HepG2 (cell line): ENCODE data around the gene CACNG7. TPM values are rescaled to one million over a fixed set of nuclear protein-coding genes. Genes with fewer than 3 reads are reported as not detected.
A peak's percentile ranks its signal among the peaks of the same experiment; 100 is the strongest.

Experiments
- ARID4A ChIP-seq: sonication (generic); formaldehyde crosslinking; IDR thresholded peaks from 2 replicates; pipeline ENCODE4 v1.5.0; 2020; ENCODE audit warnings: mild to moderate bottlenecking, missing genetic modification reagents, borderline replicate concordance
- HNRNPUL1 ChIP-seq: fragments of 200-400 bp; formaldehyde crosslinking; IDR thresholded peaks from 2 replicates; pipeline ENCODE4 v1.6.1; 2017; ENCODE audit warnings: low read depth, mild to moderate bottlenecking, low read length, moderate library complexity
- LCORL ChIP-seq, 2 experiments: fragments of 450-650 bp in 1 of 2; sonication (generic) in 1 of 2; formaldehyde crosslinking in 1 of 2; IDR thresholded peaks; 2 replicates each; pipeline versions ENCODE4 v1.5.0 to v1.6.1; 2017 to 2020; ENCODE audit warnings: antibody characterized with exemption in 1 of 2, missing genetic modification reagents in 1 of 2
- MYC ChIP-seq: sonication (generic); formaldehyde crosslinking; IDR thresholded peaks from 2 replicates; pipeline ENCODE4 v1.9.0; 2021; ENCODE audit warnings: missing genetic modification reagents, borderline replicate concordance
- RXRA ChIP-seq: sonication (generic); formaldehyde crosslinking; IDR thresholded peaks from 2 replicates; pipeline ENCODE4 v1.5.1; 2020; ENCODE audit warnings: missing genetic modification reagents
- SAP130 ChIP-seq: IDR thresholded peaks from 2 replicates; pipeline ENCODE4 v1.6.1; 2016; ENCODE audit warnings: low read depth
- SIN3A ChIP-seq: IDR thresholded peaks from 2 replicates; pipeline ENCODE4 v1.6.1; 2011; ENCODE audit warnings: low read depth, mild to moderate bottlenecking, control low read depth, low read length, borderline replicate concordance
- SPEN ChIP-seq: sonication (generic); formaldehyde crosslinking; IDR thresholded peaks from 2 replicates; pipeline ENCODE4 v1.5.1; 2020; ENCODE audit warnings: low read depth, mild to moderate bottlenecking, missing genetic modification reagents
- THYN1 ChIP-seq: sonication (generic); formaldehyde crosslinking; IDR thresholded peaks from 2 replicates; pipeline ENCODE4 v1.8.1; 2023; ENCODE audit warnings: low read depth, mild to moderate bottlenecking, moderate library complexity, missing genetic modification reagents, borderline replicate concordance
- ZMYM3 ChIP-seq: sonication (generic); formaldehyde crosslinking; IDR thresholded peaks from 2 replicates; pipeline ENCODE4 v1.5.1; 2020; ENCODE audit warnings: mild to moderate bottlenecking, missing genetic modification reagents
- ZNF282 ChIP-seq: fragments of 450-650 bp; IDR thresholded peaks from 2 replicates; pipeline ENCODE4 v1.6.1; 2018; ENCODE audit not compliant: partially characterized antibody
- ZNF414 ChIP-seq: sonication (generic); formaldehyde crosslinking; IDR thresholded peaks from 2 replicates; pipeline ENCODE4 v1.5.0; 2020; ENCODE audit warnings: missing genetic modification reagents
- ZNF746 ChIP-seq: sonication (generic); formaldehyde crosslinking; IDR thresholded peaks from 2 replicates; pipeline ENCODE4 v1.8.0; 2022; ENCODE audit warnings: mild to moderate bottlenecking, missing genetic modification reagents
- ZNF839 ChIP-seq: sonication (generic); formaldehyde crosslinking; IDR thresholded peaks from 2 replicates; pipeline ENCODE4 v1.4.0; 2020; ENCODE audit warnings: missing genetic modification reagents, mild to moderate bottlenecking, borderline replicate concordance
- ZNF878 ChIP-seq: sonication (generic); formaldehyde crosslinking; IDR thresholded peaks from 2 replicates; pipeline ENCODE4 v1.8.1; 2023; ENCODE audit warnings: mild to moderate bottlenecking, missing genetic modification reagents, moderate library complexity
- ZSCAN12 ChIP-seq: sonication (generic); formaldehyde crosslinking; IDR thresholded peaks from 2 replicates; pipeline ENCODE4 v1.9.0; 2021; ENCODE audit warnings: mild to moderate bottlenecking, missing genetic modification reagents
- ZSCAN20 ChIP-seq: sonication (generic); formaldehyde crosslinking; IDR thresholded peaks from 2 replicates; pipeline ENCODE4 v1.4.0; 2020; ENCODE audit warnings: missing genetic modification reagents, mild to moderate bottlenecking, borderline replicate concordance
- polyA plus RNA-seq, 8 experiments: library from polyadenylated mRNA; depleted of rRNA in 3 of 8; stranded (reverse) in 7 of 8; unstranded in 1 of 8; fragments of >200 nt; fragmentation: Illumina TruSeq in 4 of 8; extraction: Trizol in 4 of 8; gene quantifications; 2 replicates each; pipeline versions ENCODE4 v1.2.1 to v1.2.3, GENCODE V29; 2011 to 2016; ENCODE audit warnings: low read depth in 4 of 8, missing spikeins in 1 of 8, mixed read lengths in 1 of 8; ENCODE audit not compliant: insufficient read depth in 1 of 8
- total RNA-seq, 5 experiments: library from RNA; depleted of rRNA; stranded (reverse); fragments of >200 nt; fragmentation: Illumina TruSeq; extraction: Trizol; gene quantifications; 2 replicates each; pipeline ENCODE4 v1.2.3, GENCODE V29; 2016; ENCODE audit warnings: low read depth in 1 of 5
- TF ChIP-seq, protein P1 (sequence below): sonication (generic); formaldehyde crosslinking; IDR thresholded peaks from 2 replicates; pipeline ENCODE4 v1.4.0; 2020; ENCODE audit warnings: mild to moderate bottlenecking, missing genetic modification reagents
- TF ChIP-seq, protein P2 (sequence below): IDR thresholded peaks from 2 replicates; pipeline ENCODE4 v1.6.1; 2012; ENCODE audit warnings: inconsistent platforms

CACNG7 gene
- total and polyA plus RNA-seq, 2 of the 13 experiments (the other 11 are each of a cell fraction or from before 2014, with no cell fraction given): not detected

DNA sequence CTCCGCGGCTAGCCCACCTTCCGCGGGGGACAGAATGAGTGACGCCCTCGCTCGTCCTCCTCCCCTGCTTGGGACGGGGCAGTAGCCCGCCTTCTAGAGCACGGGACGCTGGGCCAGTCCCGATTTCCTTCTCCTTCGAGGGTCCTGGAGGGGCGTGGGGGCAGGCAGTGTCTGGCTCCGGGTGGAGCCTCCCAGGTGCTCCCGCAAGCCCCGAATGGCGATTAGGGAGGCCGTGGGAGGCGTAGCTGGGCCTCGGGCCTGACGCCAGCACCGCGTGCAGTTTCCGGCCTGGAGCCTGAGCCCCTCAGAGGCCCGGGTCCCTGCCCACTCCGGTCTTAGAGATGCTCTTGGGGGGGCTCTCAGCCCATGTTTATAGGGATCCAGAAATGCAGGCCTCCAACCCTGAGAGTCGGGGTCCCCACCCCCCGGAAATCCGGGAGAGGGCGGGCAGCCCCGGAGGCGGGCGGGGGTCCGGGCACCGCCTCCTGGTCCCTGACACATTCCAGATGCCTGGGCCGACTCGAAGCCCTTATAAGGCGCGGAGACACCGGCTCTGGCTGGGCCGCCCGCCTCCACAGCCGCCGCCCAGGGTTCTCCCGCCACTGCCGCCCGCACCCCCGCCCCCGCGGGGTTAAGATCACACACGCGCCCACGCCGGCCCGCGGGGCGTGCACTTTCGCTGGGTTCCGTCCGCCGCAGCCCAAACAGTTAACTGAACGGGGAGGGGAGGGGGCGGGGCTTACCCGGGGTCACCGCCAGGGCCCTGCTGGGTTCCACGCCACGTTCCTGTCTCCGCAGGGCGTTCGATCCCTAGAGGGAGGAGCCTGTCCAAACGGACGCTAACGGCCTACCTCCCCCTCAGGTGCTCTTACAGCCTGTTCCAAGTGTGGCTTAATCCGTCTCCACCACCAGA is 39.9 kb upstream of the CACNG7 start (continued):
- TF ChIP-seq RXRA (CRISPR knock-in tag) (peak; percentile 88), LCORL (IDR thresholded peaks at IDR 0.05) (no peak), LCORL (CRISPR knock-in tag; IDR thresholded peaks at IDR 0.05) (0 out of 2 replicates have a peak, but pooled peaks have one; percentile 14), ZNF746 (CRISPR knock-in tag) (peak; percentile 82; the same call in 1 of the 2 replicates), SIN3A (peak; percentile 40; the same call in 1 of the 2 replicates), ARID4A (CRISPR knock-in tag) (peak; percentile 83), SPEN (CRISPR knock-in tag) (peak; percentile 55), ZSCAN20 (0 out of 2 replicates have a peak, but pooled peaks have one; percentile 46), HNRNPUL1 (0 out of 2 replicates have a peak, but pooled peaks have one; percentile 55), SAP130 (CRISPR knock-in tag) (peak; percentile 83), ZMYM3 (CRISPR knock-in tag) (no peak), ZNF878 (CRISPR knock-in tag) (no peak), ZNF839 (CRISPR knock-in tag) (no peak), ZSCAN12 (CRISPR knock-in tag) (0 out of 2 replicates have a peak, but pooled peaks have one; percentile 61), ZNF414 (CRISPR knock-in tag) (0 out of 2 replicates have a peak, but pooled peaks have one; percentile 38), THYN1 (CRISPR knock-in tag) (0 out of 2 replicates have a peak, but pooled peaks have one; percentile 43), MYC (peak; percentile 63; the same call in 1 of the 2 replicates), ZNF282 (no peak)
- TF ChIP-seq, protein P1, sequence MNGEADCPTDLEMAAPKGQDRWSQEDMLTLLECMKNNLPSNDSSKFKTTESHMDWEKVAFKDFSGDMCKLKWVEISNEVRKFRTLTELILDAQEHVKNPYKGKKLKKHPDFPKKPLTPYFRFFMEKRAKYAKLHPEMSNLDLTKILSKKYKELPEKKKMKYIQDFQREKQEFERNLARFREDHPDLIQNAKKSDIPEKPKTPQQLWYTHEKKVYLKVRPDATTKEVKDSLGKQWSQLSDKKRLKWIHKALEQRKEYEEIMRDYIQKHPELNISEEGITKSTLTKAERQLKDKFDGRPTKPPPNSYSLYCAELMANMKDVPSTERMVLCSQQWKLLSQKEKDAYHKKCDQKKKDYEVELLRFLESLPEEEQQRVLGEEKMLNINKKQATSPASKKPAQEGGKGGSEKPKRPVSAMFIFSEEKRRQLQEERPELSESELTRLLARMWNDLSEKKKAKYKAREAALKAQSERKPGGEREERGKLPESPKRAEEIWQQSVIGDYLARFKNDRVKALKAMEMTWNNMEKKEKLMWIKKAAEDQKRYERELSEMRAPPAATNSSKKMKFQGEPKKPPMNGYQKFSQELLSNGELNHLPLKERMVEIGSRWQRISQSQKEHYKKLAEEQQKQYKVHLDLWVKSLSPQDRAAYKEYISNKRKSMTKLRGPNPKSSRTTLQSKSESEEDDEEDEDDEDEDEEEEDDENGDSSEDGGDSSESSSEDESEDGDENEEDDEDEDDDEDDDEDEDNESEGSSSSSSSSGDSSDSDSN (CRISPR knock-in tag): peak; percentile 53; the same call in 1 of the 2 replicates
- TF ChIP-seq, protein P2, sequence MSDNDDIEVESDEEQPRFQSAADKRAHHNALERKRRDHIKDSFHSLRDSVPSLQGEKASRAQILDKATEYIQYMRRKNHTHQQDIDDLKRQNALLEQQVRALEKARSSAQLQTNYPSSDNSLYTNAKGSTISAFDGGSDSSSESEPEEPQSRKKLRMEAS: peak; percentile 49
